HEK293T (cell line): ENCODE data around the gene ANTXR2.
"Not testable (repeated sequence)": the region's sequence is repeated elsewhere in the genome, so short reads cannot be mapped to it uniquely, and the experiment has no call there.

Experiments
- CTBP1 ChIP-seq: fragments of 450-650 bp; IDR thresholded peaks from 2 replicates; pipeline ENCODE4 v1.6.1; 2016; ENCODE audit warnings: borderline replicate concordance
- FOXK2 ChIP-seq: fragments of 450-650 bp; IDR thresholded peaks from 2 replicates; pipeline ENCODE4 v1.6.1; 2016; ENCODE audit warnings: mild to moderate bottlenecking
- FOXM1 ChIP-seq: fragments of 450-650 bp; IDR thresholded peaks from 2 replicates; pipeline ENCODE4 v1.6.1; 2017; ENCODE audit warnings: mild to moderate bottlenecking, borderline replicate concordance
- HDGF ChIP-seq: fragments of 450-650 bp; IDR thresholded peaks from 2 replicates; pipeline ENCODE4 v1.6.1; 2017; ENCODE audit warnings: antibody characterized with exemption, borderline replicate concordance
- LEF1 ChIP-seq: fragments of 450-650 bp; IDR thresholded peaks from 2 replicates; pipeline ENCODE4 v1.6.1; 2017; ENCODE audit warnings: mild to moderate bottlenecking, borderline replicate concordance
- NFRKB ChIP-seq: fragments of 450-650 bp; IDR thresholded peaks from 2 replicates; pipeline ENCODE4 v1.6.1; 2016; ENCODE audit warnings: mild to moderate bottlenecking, moderate library complexity
- SP1 ChIP-seq: fragments of 450-650 bp; IDR thresholded peaks from 2 replicates; pipeline ENCODE4 v1.6.1; 2017
- TARDBP ChIP-seq: fragments of 450-650 bp; IDR thresholded peaks from 2 replicates; pipeline ENCODE4 v1.6.1; 2016
- TF ChIP-seq, protein P1 (sequence below): fragments of 450-650 bp; IDR thresholded peaks from 2 replicates; pipeline ENCODE4 v1.6.1; 2016

DNA sequence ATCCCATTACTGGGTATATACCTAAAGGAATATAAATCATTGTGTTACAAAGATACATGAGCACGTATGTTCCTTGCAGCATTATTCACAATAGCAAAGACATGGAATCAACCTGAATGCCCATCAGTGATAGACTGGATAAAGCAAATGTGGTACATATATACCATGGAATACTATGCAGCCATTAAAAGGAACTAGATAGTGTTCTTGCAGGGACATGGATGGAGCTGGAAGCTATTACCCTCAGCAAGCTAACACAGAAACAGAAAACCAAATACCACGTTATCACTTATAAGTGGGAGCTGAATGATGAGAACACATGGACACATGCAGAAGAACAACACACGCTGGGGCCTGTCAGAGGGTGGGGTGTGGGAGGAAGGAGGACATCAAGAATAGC is 48.8 kb upstream of the ANTXR2 start:
- not testable (repeated sequence) for TF ChIP-seq SP1, CTBP1, NFRKB, TARDBP, FOXK2, HDGF, FOXM1, LEF1
- TF ChIP-seq, protein P1, sequence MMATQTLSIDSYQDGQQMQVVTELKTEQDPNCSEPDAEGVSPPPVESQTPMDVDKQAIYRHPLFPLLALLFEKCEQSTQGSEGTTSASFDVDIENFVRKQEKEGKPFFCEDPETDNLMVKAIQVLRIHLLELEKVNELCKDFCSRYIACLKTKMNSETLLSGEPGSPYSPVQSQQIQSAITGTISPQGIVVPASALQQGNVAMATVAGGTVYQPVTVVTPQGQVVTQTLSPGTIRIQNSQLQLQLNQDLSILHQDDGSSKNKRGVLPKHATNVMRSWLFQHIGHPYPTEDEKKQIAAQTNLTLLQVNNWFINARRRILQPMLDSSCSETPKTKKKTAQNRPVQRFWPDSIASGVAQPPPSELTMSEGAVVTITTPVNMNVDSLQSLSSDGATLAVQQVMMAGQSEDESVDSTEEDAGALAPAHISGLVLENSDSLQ, result not testable (repeated sequence)
